ENCODE data around the gene CCSAP. TPM values are rescaled to one million over a fixed set of nuclear protein-coding genes. Genes with fewer than 3 reads are reported as not detected.

Gene CCSAP
- total RNA-seq, 1 donor from 2014 or later = 5.4 TPM

DNA sequence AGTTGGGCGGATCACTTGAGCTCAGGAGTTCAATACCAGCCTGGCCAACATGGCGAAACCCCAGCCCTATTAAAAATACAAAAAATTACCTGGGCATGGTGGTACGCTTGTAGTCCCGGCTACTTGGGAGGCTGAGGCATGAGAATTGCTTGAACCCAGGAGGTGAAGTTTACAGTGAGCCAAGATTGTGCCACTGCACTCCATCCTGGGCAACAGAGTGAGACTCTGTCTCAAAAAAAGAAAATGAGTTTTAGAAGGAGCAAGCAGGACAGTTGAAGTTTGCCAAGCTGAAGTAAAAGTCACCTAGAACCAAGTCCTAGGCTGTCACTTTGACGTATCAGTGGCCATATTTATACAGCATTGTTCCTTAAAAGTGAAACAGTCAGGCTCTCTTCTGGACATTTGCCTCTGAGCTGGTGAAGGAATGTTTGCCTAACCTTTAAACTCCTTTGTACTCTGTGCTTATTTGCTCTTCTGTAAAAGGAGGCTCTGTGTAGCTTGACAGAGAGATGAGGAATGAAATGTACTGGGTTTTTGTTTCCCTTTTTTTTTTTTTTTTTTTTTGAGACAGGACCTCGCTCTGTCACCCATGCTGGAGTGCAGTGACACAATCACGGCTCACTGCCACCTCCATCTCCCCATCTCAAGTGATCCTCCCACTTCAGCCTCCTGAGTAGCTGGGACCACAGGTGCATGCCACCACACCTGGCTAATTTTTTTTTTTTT, 69.2 kb downstream of the CCSAP start:
- H3K27me3 Mint-ChIP-seq (ENCODE audit: unreplicated experiment) = no peaks in the 10 kb centered on the region
- no peak overlapping the region for H3K27ac Mint-ChIP-seq (ENCODE audit: unreplicated experiment)
- no peak for DNase-seq (ENCODE audit: extremely low spot score, unreplicated experiment)
- H3K36me3 Mint-ChIP-seq (ENCODE audit: unreplicated experiment) = peaks cover 1% of the 10 kb centered on the region
- TF ChIP-seq, protein P1, sequence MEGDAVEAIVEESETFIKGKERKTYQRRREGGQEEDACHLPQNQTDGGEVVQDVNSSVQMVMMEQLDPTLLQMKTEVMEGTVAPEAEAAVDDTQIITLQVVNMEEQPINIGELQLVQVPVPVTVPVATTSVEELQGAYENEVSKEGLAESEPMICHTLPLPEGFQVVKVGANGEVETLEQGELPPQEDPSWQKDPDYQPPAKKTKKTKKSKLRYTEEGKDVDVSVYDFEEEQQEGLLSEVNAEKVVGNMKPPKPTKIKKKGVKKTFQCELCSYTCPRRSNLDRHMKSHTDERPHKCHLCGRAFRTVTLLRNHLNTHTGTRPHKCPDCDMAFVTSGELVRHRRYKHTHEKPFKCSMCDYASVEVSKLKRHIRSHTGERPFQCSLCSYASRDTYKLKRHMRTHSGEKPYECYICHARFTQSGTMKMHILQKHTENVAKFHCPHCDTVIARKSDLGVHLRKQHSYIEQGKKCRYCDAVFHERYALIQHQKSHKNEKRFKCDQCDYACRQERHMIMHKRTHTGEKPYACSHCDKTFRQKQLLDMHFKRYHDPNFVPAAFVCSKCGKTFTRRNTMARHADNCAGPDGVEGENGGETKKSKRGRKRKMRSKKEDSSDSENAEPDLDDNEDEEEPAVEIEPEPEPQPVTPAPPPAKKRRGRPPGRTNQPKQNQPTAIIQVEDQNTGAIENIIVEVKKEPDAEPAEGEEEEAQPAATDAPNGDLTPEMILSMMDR (IDR thresholded peaks at IDR 0.05) = no peak
- no peaks in the 10 kb centered on the region for H3K9me3 Mint-ChIP-seq (ENCODE audit: unreplicated experiment)
- peaks cover 41% of the 10 kb centered on the region for H3K4me1 Mint-ChIP-seq (ENCODE audit: unreplicated experiment)
- no peak overlapping the region for H3K4me3 Mint-ChIP-seq (ENCODE audit: unreplicated experiment)

DNA sequence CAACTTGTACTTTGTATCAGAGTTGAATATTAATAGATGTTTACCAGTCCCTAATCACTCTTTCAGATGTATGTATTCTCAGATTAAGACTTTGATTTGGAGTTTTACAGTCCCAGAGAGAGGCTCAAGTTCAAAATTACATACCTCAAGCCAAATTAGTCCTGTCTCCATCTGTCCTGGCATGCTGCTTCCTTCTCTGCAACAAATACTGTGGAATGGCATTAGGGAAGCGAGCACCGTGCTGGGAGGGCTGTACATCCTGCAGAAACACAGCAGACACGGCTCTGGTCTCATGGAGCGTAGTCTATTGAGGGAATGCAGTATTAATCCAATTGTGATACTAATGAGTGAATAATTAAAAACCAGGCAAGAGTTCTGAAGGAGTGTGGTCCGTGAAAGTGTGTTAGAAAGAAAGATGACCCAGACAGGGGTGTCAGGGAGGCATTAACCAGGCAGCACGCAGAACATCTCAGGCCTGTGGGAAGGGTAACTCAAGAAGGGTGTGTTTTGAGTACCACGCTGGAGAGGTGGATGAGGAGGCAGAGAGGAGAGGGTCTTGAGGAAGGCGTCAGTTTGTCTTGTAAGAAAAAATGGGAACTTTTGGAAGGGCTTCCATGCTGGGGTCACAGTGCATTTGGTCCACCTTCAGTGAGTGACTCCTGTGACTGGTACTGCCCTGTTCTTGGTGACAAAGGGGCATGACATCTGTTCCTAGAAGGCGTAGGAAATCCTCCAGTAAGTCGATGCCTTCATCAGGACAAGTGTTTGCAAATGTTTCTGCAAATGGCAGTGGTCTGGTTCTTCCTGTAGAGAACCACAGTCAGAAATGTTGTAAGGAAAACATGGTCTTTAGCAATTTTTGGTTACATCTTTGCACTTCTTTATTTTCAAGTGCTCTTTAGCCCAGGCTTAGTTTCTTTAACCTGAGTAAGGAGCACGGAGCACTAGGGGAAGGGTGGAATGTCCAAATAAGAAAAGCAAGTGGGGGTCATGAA, 70.4 kb downstream of the CCSAP start:
- H3K4me3 Mint-ChIP-seq (ENCODE audit: unreplicated experiment) = peak overlapping the region; percentile 97
- H3K9me3 Mint-ChIP-seq (ENCODE audit: unreplicated experiment) = peaks cover 3% of the 10 kb centered on the region
- TF ChIP-seq, protein P1 (IDR thresholded peaks at IDR 0.05) = no peak
- peaks cover 41% of the 10 kb centered on the region for H3K4me1 Mint-ChIP-seq (ENCODE audit: unreplicated experiment)
- H3K36me3 Mint-ChIP-seq (ENCODE audit: unreplicated experiment) = peaks cover 4% of the 10 kb centered on the region
- no peaks in the 10 kb centered on the region for H3K27me3 Mint-ChIP-seq (ENCODE audit: unreplicated experiment)
- H3K27ac Mint-ChIP-seq (ENCODE audit: unreplicated experiment) = peak overlapping the region; percentile 89
- no peak for DNase-seq (ENCODE audit: extremely low spot score, unreplicated experiment)

DNA sequence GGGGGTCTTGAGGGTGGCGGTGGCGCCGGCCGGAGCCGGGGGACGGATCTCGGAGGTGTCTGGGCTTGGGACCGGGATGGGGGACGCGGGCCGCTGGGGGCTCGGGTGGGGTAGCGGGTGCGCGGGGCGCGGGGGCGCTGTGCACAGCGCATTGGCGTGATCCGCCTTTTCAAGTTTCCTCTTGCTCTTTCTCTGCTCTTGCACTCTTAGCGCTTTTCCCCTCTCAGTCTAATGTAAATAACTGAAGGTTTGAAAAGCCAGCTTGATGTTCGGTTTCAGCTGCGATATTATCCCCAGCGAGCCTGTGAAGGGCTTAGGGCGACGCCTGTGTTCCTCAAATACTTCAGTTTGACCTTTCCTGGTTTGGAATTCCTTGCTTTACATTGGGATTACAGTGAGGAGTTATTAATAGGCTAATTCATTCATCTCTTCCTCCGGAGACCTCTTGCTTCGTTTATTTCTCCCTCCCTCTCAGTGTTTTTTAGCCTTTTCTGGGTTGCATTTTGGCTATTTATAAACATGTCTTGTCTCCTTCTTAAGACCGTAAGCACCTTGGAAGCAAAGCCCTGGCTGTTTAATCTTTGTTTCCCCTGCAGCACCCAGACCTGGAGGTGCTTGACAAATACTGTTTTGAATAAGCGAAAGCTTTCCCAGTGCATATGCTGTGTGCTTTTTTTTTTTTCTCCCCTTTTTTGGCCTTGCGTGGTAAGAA, 71.2 kb downstream of the CCSAP start:
- Mint-ChIP-seq H3K27ac (ENCODE audit: unreplicated experiment) (peak overlapping the region; percentile 89), H3K36me3 (ENCODE audit: unreplicated experiment) (peaks cover 7% of the 10 kb centered on the region), H3K4me3 (ENCODE audit: unreplicated experiment) (peak overlapping the region; percentile 97), H3K4me1 (ENCODE audit: unreplicated experiment) (peaks cover 41% of the 10 kb centered on the region), H3K9me3 (ENCODE audit: unreplicated experiment) (peaks cover 9% of the 10 kb centered on the region), H3K27me3 (ENCODE audit: unreplicated experiment) (no peaks in the 10 kb centered on the region)
- no peak for DNase-seq (ENCODE audit: extremely low spot score, unreplicated experiment)
- TF ChIP-seq, protein P1 (IDR thresholded peaks at IDR 0.05) = peak; percentile 27

Other genes with a start within 250 kb of the CCSAP start
- gene RAB4A, start 71.9 kb downstream of the CCSAP start, total RNA-seq = 51.9 and 53.1 TPM in 2 replicates
- 0.55 TPM in 1 of 2 replicates, not detected in the other for gene ACTA1, start 91.0 kb upstream of the CCSAP start, total RNA-seq
- 40.4 and 41.1 TPM in 2 replicates for gene NUP133, start 165.3 kb upstream of the CCSAP start, total RNA-seq
- gene ABCB10, start 215.7 kb upstream of the CCSAP start, total RNA-seq = 20.1 and 20.2 TPM in 2 replicates

All from osteocyte (in vitro differentiated cells).